GM18870 (cell line): ENCODE results near the gene DLEC1.
"Not testable (repeated sequence)": the region's sequence is repeated elsewhere in the genome, so short reads cannot be mapped to it uniquely, and the experiment has no call there.

Experiments used
- ATAC-seq: cut with Tn5 transposase; IDR thresholded peaks from one replicate; pipeline ENCODE4 v1.9.1; 2021; ENCODE audit warnings: moderate library complexity; ENCODE audit not compliant: unreplicated experiment

DLEC1 gene

DNA sequence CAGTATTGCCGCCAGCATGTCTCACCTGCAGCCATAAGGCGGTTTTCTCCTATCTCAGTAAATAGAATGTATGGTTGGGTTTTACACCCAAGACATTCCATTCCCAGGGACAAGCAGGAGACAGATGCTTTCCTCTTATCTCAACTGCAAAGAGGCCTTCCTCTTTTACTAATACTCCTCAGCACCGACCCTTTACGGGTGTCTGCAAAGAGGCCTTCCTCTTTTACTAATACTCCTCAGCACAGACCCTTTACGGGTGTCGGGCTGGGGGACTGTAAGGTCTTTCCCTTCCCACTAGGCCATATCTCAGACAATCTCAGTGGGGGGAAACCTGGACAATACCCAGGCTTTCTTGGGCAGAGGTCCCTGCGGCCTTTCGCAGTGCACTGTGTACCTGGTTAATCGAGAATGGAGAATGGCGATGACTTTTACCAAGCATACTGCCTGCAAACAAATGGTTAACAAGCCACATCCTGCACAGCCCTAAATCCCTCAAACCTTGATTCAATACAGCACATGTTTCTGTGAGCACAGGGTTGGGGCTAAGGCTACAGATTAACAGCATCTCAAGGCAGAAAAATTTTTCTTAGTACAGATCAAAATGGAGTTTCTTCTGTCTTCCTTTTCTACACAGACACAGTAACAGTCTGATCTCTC is 96.7 kb downstream of the DLEC1 start:
- ATAC-seq = not testable (repeated sequence)

- no peak for ATAC-seq
Measured at GRCh38 chr3:38136393-38136776, 97.4 kb downstream of the DLEC1 start.

GRCh38 chr3:38136777-38137614 is 98.0 kb downstream of the DLEC1 start, which contains the start of gene ACAA1:
TSS of gene ACAA1 (minus strand) at chr3:38137127. CDS start at chr3:38137035, 92 bp downstream.
- peak; percentile 91 for ATAC-seq

DNA sequence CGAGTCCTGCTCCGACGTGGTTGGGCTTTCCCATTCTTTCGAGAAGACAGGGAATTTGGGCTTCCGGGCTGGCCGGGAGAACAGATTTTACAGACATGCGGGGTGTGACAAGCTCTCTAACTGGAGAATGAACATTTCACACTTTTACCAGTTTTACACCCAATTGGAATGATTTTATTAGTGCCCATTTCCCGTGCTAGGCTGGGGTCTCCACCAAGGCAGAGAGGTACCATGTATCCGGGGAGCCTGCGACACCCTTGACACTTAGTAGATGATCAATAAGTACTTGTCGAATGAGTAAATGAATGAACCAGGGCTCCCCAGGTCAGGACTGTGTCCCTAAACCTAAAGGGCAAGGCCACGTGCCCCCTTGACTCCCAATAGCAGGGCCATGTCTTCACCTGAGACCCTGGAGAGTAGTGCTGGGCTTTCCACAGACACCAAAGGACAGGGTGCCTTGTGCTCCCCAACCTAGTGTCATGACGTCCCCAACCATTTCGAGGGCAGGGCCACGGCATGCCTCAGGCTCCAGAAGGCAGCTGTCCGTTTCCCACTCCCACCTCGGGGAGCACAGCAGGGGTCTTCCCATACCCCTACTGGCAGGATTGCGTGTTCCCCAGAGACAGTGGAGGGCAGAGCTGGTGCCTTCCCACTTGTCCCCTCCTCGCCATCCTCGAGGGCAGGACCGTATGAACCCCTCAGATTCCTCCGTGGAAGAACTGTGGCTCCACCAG is 98.8 kb downstream of the DLEC1 start:
- no peak for ATAC-seq

GRCh38 chr3:38138349-38139190 is 99.6 kb downstream of the DLEC1 start, which contains the start of gene MYD88:
TSS of gene MYD88 (plus strand) at chr3:38138661. CDS start at chr3:38138701, 40 bp downstream.
- peak; percentile 22 for ATAC-seq

DNA sequence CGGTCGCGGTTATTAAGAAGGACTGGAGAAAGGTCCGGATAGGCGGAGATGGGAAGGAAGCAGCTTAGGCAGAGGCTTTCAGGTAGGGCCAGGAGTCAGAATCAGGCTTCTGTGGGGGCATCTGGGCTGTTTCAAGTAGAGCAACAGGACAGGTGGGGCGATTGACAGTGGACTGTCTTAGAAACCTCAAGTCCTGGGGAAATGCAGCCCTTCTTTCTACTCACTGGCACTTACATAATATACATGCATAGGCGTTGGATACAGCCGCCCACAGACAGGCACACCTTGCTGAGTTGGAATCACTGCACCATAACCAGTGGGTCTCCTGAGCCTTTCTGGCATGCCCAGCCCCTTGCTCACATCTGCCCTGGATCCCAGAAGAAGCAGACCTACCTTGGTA is 100.2 kb downstream of the DLEC1 start:
- no peak for ATAC-seq

DNA sequence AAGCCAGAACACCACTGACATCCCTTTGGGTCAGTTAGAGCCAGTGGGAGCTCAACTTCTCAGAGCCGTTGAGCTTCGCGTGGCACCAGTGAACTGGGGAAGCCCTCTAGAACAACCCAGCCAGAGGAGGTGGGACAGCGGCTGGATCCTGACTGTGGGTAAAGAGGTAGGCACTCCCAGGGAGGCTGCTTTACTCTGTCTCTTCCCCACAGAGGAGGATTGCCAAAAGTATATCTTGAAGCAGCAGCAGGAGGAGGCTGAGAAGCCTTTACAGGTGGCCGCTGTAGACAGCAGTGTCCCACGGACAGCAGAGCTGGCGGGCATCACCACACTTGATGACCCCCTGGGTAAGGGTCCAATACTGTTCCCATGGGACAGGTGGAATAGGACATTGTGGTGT is 100.6 kb downstream of the DLEC1 start:
- ATAC-seq = no peak

GRCh38 chr3:38140326-38141172 is 101.5 kb downstream of the DLEC1 start:
- no peak for ATAC-seq

DNA sequence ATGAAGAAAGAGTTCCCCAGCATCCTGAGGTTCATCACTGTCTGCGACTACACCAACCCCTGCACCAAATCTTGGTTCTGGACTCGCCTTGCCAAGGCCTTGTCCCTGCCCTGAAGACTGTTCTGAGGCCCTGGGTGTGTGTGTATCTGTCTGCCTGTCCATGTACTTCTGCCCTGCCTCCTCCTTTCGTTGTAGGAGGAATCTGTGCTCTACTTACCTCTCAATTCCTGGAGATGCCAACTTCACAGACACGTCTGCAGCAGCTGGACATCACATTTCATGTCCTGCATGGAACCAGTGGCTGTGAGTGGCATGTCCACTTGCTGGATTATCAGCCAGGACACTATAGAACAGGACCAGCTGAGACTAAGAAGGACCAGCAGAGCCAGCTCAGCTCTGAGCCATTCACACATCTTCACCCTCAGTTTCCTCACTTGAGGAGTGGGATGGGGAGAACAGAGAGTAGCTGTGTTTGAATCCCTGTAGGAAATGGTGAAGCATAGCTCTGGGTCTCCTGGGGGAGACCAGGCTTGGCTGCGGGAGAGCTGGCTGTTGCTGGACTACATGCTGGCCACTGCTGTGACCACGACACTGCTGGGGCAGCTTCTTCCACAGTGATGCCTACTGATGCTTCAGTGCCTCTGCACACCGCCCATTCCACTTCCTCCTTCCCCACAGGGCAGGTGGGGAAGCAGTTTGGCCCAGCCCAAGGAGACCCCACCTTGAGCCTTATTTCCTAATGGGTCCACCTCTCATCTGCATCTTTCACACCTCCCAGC is 102.4 kb downstream of the DLEC1 start:
- ATAC-seq = no peak

DNA sequence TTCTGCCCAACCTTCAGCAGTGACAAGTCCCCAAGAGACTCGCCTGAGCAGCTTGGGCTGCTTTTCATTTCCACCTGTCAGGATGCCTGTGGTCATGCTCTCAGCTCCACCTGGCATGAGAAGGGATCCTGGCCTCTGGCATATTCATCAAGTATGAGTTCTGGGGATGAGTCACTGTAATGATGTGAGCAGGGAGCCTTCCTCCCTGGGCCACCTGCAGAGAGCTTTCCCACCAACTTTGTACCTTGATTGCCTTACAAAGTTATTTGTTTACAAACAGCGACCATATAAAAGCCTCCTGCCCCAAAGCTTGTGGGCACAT is 102.9 kb downstream of the DLEC1 start:
- ATAC-seq = no peak

- no peak for ATAC-seq
Measured at GRCh38 chr3:38142959-38143358, 104.0 kb downstream of the DLEC1 start.

GRCh38 chr3:38143511-38143910 is 104.5 kb downstream of the DLEC1 start:
- ATAC-seq = no peak

- no peak for ATAC-seq
Measured at GRCh38 chr3:38146504-38146903, 107.5 kb downstream of the DLEC1 start.

GRCh38 chr3:38147421-38147820 is 108.4 kb downstream of the DLEC1 start:
- no peak for ATAC-seq

GRCh38 chr3:38148311-38148882 is 109.4 kb downstream of the DLEC1 start:
- no peak for ATAC-seq

GRCh38 chr3:38149708-38150107 is 110.7 kb downstream of the DLEC1 start:
- no peak for ATAC-seq

DNA sequence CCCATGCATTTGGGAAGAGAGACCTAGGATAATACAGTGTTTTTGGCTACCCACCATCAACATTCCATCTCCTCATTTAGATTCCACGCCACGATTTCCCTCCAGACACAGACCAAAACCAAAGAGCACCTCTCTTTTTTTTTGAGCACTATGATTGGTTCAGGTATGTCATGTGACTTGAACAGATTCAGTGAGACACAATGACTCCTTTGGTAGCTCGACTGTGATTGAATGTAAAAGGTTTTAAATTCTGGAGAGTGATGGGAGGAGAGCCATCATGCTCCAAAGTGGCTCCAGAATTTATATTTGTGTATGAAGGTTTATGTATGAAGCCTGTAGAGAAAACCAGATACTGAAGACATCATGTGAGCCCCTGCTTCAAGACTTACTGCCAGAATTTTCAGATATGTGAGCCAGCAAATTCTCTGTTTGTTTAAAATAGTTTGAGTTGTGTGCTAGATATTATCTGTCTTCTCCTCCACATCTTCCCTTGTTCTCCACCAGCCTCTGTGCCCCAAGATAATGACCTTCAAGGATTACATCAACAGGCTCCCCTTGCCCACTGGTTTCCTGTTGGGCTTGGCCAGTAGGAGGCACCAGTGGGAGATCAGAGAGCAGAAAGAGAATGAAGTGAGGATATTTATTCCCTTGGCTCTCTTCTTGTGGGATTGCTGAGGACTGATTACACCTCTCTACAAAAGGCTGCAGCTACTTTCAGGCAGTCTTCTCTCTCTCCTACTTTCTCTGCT is 111.9 kb downstream of the DLEC1 start:
- ATAC-seq = no peak

DNA sequence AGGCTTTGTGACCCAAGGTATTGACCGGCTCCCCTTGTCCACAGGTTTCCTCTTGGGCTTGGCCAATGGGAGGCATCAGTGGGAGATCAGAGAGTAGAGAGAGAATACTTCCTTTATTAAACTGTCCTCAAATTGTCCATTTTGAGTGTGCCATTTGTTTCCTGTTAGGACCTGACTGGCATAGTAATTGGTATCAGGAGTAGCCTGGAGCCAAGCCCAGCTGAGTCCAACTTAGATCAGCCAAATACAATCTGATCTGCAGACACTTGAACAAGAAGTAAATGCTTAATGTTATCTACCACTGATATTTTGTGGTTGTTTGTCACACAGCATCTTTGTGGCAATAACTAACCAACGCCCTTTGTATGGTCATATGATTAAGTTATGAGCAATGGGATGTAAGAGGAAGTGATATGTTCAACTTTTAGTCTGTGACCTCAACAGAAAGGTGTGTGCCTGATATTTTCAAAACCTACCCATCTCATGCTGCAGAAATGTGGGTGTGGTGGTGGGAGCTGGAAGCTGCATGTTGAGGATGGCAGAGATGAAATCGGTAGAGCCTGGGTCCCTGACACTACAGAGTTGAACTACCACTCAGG is 112.8 kb downstream of the DLEC1 start:
- no peak for ATAC-seq
